AG10803 (cell line): ENCODE results near the gene SLC25A6.

Source experiments
- DNase-seq: peaks from one replicate; pipeline ENCODE4 v3.0.0; 2010; ENCODE audit warnings: low read depth
- H3K4me3 ChIP-seq: 2 replicates; pipeline ENCODE4 v1.5.1; 2011; ENCODE audit warnings: mild to moderate bottlenecking, low read length, control low read depth
- TF ChIP-seq, protein P1 (sequence below): conservative IDR thresholded peaks from 2 replicates; pipeline ENCODE4 v1.5.1; 2011; ENCODE audit warnings: mild to moderate bottlenecking, low read length, control low read depth, inconsistent platforms

The SLC25A6 gene

DNA sequence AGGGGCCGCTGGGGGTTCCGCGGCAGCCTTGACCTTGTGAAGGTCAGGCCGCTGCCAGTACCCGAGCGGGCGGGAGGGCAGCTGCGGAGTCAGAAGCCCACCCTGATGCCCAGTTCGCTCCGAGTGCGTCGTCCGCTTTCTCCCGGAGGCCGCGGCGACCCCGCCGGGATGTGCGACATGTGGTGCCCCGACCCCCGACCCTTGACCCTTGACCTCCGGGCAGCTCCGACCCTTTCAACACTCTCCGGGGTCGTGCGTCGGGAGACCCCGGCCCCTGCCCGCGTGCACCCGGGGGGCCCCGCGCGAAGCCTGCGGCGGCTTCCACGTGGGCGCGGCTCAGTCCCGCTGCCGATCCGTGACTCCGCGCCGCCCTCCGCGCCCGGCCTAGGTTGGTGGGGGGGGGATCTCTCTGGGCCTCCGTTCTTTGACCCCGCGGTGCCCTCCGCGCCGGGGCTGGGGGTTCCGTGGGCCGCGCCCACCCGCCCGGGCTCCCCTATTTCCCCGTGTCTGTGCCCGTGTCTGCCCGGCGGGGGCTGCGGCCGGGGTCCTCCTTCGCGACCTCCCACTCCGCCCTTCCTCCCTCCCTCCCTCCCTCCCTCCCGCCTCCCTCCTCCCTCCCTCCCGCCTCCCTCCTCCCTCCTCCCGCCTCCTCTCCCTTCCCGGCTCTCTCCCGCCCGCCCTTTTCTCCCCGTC, 609 bp upstream of the SLC25A6 start:
- H3K4me3 ChIP-seq = peak overlapping the region; percentile 85
- peak; percentile 67 for DNase-seq
- TF ChIP-seq, protein P1, sequence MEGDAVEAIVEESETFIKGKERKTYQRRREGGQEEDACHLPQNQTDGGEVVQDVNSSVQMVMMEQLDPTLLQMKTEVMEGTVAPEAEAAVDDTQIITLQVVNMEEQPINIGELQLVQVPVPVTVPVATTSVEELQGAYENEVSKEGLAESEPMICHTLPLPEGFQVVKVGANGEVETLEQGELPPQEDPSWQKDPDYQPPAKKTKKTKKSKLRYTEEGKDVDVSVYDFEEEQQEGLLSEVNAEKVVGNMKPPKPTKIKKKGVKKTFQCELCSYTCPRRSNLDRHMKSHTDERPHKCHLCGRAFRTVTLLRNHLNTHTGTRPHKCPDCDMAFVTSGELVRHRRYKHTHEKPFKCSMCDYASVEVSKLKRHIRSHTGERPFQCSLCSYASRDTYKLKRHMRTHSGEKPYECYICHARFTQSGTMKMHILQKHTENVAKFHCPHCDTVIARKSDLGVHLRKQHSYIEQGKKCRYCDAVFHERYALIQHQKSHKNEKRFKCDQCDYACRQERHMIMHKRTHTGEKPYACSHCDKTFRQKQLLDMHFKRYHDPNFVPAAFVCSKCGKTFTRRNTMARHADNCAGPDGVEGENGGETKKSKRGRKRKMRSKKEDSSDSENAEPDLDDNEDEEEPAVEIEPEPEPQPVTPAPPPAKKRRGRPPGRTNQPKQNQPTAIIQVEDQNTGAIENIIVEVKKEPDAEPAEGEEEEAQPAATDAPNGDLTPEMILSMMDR = no peak

DNA sequence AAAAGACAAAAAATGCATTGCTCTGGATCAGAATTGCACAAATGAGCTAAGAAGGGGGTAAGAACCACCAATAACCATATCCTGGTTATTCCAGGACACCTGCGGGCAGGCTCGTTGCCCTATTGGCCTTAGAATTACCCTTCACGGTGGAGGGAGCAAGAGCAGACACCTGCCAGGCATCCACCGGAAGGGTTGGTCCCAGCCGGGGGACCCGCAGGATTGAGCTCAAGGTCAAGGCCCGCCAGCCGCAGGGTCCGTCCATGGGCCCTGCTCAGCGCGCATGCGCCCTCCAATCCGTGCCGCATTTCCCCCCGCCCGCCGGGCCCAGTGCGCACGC, 575 bp downstream of the SLC25A6 start:
- H3K4me3 ChIP-seq = peak overlapping the region; percentile 100
- no peak for DNase-seq
- TF ChIP-seq, protein P1 = no peak

DNA sequence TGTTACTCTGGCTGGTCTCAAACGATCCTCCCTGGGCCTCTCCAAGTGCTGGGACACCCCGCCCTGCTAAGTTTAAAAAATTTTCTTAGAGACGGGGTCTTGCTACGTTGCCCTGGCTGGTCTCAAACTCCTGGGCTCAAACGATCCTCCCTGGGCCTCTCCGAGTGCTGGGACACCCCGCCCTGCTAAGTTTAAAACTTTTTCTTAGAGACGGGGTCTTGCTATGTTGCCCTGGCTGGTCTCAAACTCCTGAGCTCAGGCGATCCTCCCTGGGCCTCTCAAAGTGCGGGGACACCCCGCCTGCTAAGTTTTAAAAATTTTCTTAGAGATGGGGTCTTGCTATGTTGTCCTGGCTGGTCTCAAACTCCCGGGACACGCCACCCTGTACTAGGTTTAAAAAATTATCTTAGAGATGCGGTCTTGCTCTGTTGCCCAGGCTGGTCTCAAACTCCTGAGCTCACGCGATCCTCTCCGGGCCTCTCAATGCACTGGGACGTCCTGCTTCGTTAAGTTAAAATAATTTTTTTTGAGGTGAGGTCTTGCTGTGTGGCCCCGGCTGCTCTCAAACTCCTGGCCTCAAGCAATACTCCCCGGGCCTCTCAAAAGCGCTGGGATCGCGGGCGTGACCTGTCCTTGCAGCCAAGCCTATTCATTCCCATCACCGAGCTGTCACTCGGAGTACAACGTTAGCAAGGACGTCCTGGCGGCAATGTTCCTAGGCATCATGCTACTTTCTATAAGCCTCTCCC, 1.1 kb downstream of the SLC25A6 start:
- DNase-seq = no peak
- TF ChIP-seq, protein P1 = no peak
- peak overlapping the region; percentile 100 for H3K4me3 ChIP-seq

DNA sequence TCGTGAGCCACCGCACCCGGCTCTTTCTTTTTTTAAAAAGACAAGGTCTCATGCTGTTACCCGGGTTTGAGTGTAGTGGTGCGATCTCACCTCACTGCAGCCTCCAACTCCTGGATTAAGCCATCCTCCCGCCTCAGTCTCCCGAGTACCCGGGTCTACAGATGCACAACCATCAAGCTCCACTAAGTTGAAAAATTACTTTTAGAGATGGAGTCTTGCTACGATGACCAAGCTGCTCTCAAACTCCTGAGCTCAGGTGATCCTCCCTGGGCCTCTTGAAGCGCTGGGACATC, 2.0 kb downstream of the SLC25A6 start:
- H3K4me3 ChIP-seq = no peak overlapping the region
- DNase-seq = no peak
- TF ChIP-seq, protein P1 = no peak

- no peak overlapping the region for H3K4me3 ChIP-seq
- no peak for DNase-seq
- TF ChIP-seq, protein P1 = no peak
Observed at GRCh38 chrX:1389181-1389992, 2.5 kb downstream of the SLC25A6 start.

- H3K4me3 ChIP-seq = no peak overlapping the region
- no peak for DNase-seq
- TF ChIP-seq, protein P1 = no peak
Observed at GRCh38 chrX:1388651-1389050, 3.3 kb downstream of the SLC25A6 start.
